ENCODE results near the gene LRRC7. TPM values are rescaled to one million over a fixed set of nuclear protein-coding genes. Genes with fewer than 3 reads are reported as not detected.

LRRC7 gene
- total RNA-seq, 1 donor from 2014 or later = 11.5 TPM

DNA sequence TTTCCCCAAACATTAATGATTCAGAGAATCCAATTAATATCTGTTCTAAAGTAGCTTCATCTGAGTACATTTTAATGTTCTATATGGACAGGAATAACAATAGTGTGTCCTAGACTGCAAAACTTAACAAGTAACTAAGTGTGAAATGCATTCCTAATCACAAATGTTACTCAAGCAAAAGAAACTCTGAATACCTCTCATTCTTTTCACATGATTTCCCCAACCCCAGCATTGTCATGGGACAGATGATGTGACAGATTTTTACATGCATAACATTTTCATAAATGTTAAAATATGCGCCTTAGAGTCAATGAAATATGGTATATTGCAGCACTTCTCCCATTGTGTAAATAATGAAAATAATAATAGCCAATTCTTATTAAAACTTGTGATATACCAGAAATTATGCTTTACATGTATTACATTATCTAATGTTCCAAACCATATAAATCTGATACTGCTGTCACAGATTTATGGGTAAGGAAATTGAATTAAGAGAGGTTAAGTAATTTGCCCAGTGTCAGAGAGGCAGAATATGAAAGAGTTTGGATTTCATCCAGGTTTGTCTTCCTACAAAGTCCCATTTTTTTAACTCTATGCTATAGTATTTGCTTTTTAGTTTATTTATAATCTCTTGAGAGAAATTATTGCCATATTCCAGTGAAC lies 269.4 kb downstream of the LRRC7 start:
- no peaks in the 10 kb centered on the region for H3K36me3 ChIP-seq (ENCODE audit: control insufficient read depth in 3 of 3, insufficient read depth in 3 of 3, low read length in 3 of 3)
- no peak overlapping the region for H3K27ac ChIP-seq (ENCODE audit: low read depth, low read length)
- H3K4me3 ChIP-seq (ENCODE audit: low read length in 3 of 3) = no peak overlapping the region
- H3K27me3 ChIP-seq (ENCODE audit: control insufficient read depth in 3 of 3, insufficient read depth in 3 of 3, low read length in 3 of 3) = no peaks in the 10 kb centered on the region
- H3K4me1 ChIP-seq (ENCODE audit: control insufficient read depth in 3 of 3, insufficient read depth in 3 of 3, low read length in 3 of 3) = no peaks in the 10 kb centered on the region
- no peak overlapping the region for H3K9ac ChIP-seq (ENCODE audit: low read depth in 1 of 3, low read length in 3 of 3)
- no peaks in the 10 kb centered on the region for H3K9me3 ChIP-seq (ENCODE audit: control insufficient read depth in 3 of 3, low read length in 3 of 3)

DNA sequence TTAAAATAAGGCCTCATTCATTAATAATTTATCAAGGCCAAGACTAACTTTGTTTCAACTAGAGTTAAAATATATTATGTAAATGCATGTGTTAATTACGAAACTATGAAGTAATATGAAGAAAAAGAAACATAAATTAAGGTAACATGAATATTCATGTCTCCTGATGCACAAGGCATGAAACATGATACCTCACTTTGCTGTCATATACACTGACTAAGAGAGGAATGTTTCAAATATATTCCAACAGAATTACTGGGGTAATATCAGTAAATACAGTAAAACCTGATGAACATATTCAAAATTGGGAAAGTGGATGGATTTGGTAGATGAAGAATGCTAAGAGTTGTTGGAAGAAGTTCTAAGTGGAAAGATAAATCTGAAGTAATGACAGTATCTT lies 274.6 kb downstream of the LRRC7 start:
- Histone ChIP-seq H3K4me1 (ENCODE audit: control insufficient read depth in 3 of 3, insufficient read depth in 3 of 3, low read length in 3 of 3) (no peaks in the 10 kb centered on the region), H3K9ac (ENCODE audit: low read depth in 1 of 3, low read length in 3 of 3) (no peak overlapping the region), H3K27ac (ENCODE audit: low read depth, low read length) (no peak overlapping the region), H3K4me3 (ENCODE audit: low read length in 3 of 3) (no peak overlapping the region), H3K36me3 (ENCODE audit: control insufficient read depth in 3 of 3, insufficient read depth in 3 of 3, low read length in 3 of 3) (no peaks in the 10 kb centered on the region), H3K9me3 (ENCODE audit: control insufficient read depth in 3 of 3, low read length in 3 of 3) (no peaks in the 10 kb centered on the region), H3K27me3 (ENCODE audit: control insufficient read depth in 3 of 3, insufficient read depth in 3 of 3, low read length in 3 of 3) (no peaks in the 10 kb centered on the region)

DNA sequence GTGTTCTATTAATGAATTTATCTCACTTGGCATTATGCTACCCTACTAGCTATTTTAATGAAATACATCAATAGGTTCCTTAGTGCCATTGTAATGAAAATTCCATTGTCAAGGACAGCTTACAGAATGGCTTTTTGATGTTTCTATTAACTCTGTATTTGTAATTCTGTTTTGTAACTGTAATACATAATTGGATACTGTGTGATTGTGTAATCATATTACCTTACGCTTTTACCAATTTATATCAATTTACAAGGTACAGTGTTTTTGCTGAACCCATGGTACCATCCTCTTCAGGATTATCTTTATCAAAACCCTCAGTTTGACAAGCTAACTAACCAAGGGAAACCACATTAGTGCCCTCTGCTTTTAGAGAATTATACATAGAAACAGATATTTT lies 277.9 kb downstream of the LRRC7 start:
- H3K9ac ChIP-seq (ENCODE audit: low read depth in 1 of 3, low read length in 3 of 3) = no peak overlapping the region
- no peaks in the 10 kb centered on the region for H3K27me3 ChIP-seq (ENCODE audit: control insufficient read depth in 3 of 3, insufficient read depth in 3 of 3, low read length in 3 of 3)
- no peaks in the 10 kb centered on the region for H3K9me3 ChIP-seq (ENCODE audit: control insufficient read depth in 3 of 3, low read length in 3 of 3)
- H3K4me3 ChIP-seq (ENCODE audit: low read length in 3 of 3) = no peak overlapping the region
- no peaks in the 10 kb centered on the region for H3K36me3 ChIP-seq (ENCODE audit: control insufficient read depth in 3 of 3, insufficient read depth in 3 of 3, low read length in 3 of 3)
- H3K27ac ChIP-seq (ENCODE audit: low read depth, low read length) = no peak overlapping the region
- no peaks in the 10 kb centered on the region for H3K4me1 ChIP-seq (ENCODE audit: control insufficient read depth in 3 of 3, insufficient read depth in 3 of 3, low read length in 3 of 3)

DNA sequence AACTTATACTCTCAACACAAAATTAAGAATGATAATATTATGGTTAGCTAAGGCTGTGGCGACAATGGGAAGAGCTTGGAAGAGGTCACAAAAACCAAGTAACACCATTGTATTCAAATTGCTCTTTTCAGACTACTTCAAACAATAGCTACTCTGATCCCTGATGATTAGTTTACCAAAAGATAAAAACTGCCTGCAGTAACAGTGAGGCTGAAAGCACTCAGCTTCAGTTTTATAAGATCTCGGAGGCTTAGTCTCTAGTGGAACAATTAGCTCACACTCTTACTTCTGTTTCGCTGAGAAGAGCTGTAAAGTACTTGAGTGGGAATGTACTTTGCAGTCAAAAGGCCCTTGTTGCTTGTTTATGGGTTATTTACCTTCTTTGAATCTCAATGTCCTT lies 278.5 kb downstream of the LRRC7 start:
- Histone ChIP-seq H3K36me3 (ENCODE audit: control insufficient read depth in 3 of 3, insufficient read depth in 3 of 3, low read length in 3 of 3) (no peaks in the 10 kb centered on the region), H3K4me1 (ENCODE audit: control insufficient read depth in 3 of 3, insufficient read depth in 3 of 3, low read length in 3 of 3) (no peaks in the 10 kb centered on the region), H3K9me3 (ENCODE audit: control insufficient read depth in 3 of 3, low read length in 3 of 3) (no peaks in the 10 kb centered on the region), H3K27ac (ENCODE audit: low read depth, low read length) (no peak overlapping the region), H3K4me3 (ENCODE audit: low read length in 3 of 3) (no peak overlapping the region), H3K9ac (ENCODE audit: low read depth in 1 of 3, low read length in 3 of 3) (no peak overlapping the region), H3K27me3 (ENCODE audit: control insufficient read depth in 3 of 3, insufficient read depth in 3 of 3, low read length in 3 of 3) (no peaks in the 10 kb centered on the region)

DNA sequence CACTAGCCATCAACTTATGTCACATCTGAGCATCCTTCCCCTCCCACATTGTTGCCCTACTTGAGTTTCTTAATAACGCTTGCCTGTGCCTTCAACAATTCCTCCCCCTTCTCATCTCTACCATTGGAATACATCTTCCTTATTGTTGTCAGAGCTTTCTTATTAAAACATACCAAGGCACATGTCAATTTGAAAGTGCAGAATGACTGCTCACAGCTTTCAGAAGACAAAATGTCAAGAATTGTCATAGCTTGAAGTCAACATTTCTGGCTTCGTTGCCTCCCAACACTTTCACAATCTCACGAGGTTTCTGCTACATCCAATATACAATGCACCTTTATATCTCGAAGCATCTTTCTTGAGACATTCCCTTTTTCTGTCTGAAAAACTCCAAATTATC lies 279.9 kb downstream of the LRRC7 start:
- H3K9me3 ChIP-seq (ENCODE audit: control insufficient read depth in 3 of 3, low read length in 3 of 3) = no peaks in the 10 kb centered on the region
- no peak overlapping the region for H3K9ac ChIP-seq (ENCODE audit: low read depth in 1 of 3, low read length in 3 of 3)
- no peaks in the 10 kb centered on the region for H3K4me1 ChIP-seq (ENCODE audit: control insufficient read depth in 3 of 3, insufficient read depth in 3 of 3, low read length in 3 of 3)
- H3K27me3 ChIP-seq (ENCODE audit: control insufficient read depth in 3 of 3, insufficient read depth in 3 of 3, low read length in 3 of 3) = no peaks in the 10 kb centered on the region
- no peak overlapping the region for H3K27ac ChIP-seq (ENCODE audit: low read depth, low read length)
- H3K36me3 ChIP-seq (ENCODE audit: control insufficient read depth in 3 of 3, insufficient read depth in 3 of 3, low read length in 3 of 3) = no peaks in the 10 kb centered on the region
- H3K4me3 ChIP-seq (ENCODE audit: low read length in 3 of 3) = no peak overlapping the region

DNA sequence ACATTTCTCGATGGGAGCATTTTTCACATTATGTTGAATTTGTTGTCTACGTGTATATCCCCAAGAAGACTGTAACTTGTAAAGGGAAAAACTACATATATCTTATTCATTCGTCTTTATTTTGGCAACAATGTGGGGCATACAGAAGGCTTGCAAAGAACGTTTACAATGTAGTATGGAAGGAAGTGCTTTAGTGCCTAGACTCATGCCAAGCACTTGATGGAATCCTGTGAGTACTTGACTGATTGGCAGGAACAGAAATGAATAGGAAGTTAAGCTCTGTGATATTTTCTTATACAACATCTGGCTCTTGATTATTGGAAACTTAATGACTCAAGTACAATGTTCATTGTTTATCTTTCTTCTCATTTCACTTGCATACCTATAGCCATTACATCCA lies 284.4 kb downstream of the LRRC7 start:
- no peaks in the 10 kb centered on the region for H3K36me3 ChIP-seq (ENCODE audit: control insufficient read depth in 3 of 3, insufficient read depth in 3 of 3, low read length in 3 of 3)
- no peaks in the 10 kb centered on the region for H3K9me3 ChIP-seq (ENCODE audit: control insufficient read depth in 3 of 3, low read length in 3 of 3)
- no peak overlapping the region for H3K27ac ChIP-seq (ENCODE audit: low read depth, low read length)
- no peak overlapping the region for H3K9ac ChIP-seq (ENCODE audit: low read depth in 1 of 3, low read length in 3 of 3)
- H3K27me3 ChIP-seq (ENCODE audit: control insufficient read depth in 3 of 3, insufficient read depth in 3 of 3, low read length in 3 of 3) = no peaks in the 10 kb centered on the region
- H3K4me3 ChIP-seq (ENCODE audit: low read length in 3 of 3) = no peak overlapping the region
- no peaks in the 10 kb centered on the region for H3K4me1 ChIP-seq (ENCODE audit: control insufficient read depth in 3 of 3, insufficient read depth in 3 of 3, low read length in 3 of 3)

DNA sequence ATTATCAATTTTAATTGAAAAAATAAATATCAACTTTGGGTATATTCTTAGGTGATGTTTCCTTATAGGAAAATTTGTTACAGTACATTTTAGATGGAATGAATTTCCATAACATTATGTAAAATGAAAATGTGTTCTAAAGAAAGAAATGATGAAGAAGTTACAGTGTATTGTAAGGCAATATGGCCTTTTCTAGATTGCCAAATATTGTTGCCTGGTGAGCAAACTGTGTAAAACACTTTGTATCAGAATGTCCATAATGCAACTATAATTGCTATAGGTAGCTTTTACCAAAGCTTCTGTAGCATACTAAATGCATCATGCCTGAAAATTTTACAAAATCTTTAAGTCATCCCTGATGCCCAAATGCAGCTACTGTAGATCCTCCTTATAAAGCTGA lies 285.0 kb downstream of the LRRC7 start:
- no peak overlapping the region for H3K4me3 ChIP-seq (ENCODE audit: low read length in 3 of 3)
- no peak overlapping the region for H3K27ac ChIP-seq (ENCODE audit: low read depth, low read length)
- no peak overlapping the region for H3K9ac ChIP-seq (ENCODE audit: low read depth in 1 of 3, low read length in 3 of 3)
- no peaks in the 10 kb centered on the region for H3K27me3 ChIP-seq (ENCODE audit: control insufficient read depth in 3 of 3, insufficient read depth in 3 of 3, low read length in 3 of 3)
- H3K36me3 ChIP-seq (ENCODE audit: control insufficient read depth in 3 of 3, insufficient read depth in 3 of 3, low read length in 3 of 3) = no peaks in the 10 kb centered on the region
- no peaks in the 10 kb centered on the region for H3K4me1 ChIP-seq (ENCODE audit: control insufficient read depth in 3 of 3, insufficient read depth in 3 of 3, low read length in 3 of 3)
- H3K9me3 ChIP-seq (ENCODE audit: control insufficient read depth in 3 of 3, low read length in 3 of 3) = no peaks in the 10 kb centered on the region

DNA sequence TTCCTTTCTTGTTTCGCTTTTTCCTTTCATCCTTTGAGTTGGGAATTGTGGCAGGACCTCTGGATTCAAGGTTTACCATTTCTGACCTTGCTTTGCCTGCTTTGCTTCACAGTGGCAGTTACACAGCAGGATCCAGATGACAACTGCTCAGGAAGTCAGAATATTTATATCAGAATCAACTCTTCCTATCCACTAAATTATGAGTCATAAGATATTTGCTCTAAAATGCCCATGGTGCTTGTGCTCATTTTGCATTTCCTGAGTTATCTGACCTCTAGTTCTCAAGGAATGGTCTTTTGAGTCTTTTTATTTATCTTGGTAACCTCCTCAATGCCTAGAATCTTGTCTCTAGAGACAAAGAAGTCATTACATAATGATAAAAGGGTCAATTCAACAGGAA lies 290.8 kb downstream of the LRRC7 start:
- H3K27ac ChIP-seq (ENCODE audit: low read depth, low read length) = no peak overlapping the region
- H3K9ac ChIP-seq (ENCODE audit: low read depth in 1 of 3, low read length in 3 of 3) = no peak overlapping the region
- no peaks in the 10 kb centered on the region for H3K27me3 ChIP-seq (ENCODE audit: control insufficient read depth in 3 of 3, insufficient read depth in 3 of 3, low read length in 3 of 3)
- no peak overlapping the region for H3K4me3 ChIP-seq (ENCODE audit: low read length in 3 of 3)
- no peaks in the 10 kb centered on the region for H3K4me1 ChIP-seq (ENCODE audit: control insufficient read depth in 3 of 3, insufficient read depth in 3 of 3, low read length in 3 of 3)
- H3K9me3 ChIP-seq (ENCODE audit: control insufficient read depth in 3 of 3, low read length in 3 of 3) = no peaks in the 10 kb centered on the region
- H3K36me3 ChIP-seq (ENCODE audit: control insufficient read depth in 3 of 3, insufficient read depth in 3 of 3, low read length in 3 of 3) = no peaks in the 10 kb centered on the region

DNA sequence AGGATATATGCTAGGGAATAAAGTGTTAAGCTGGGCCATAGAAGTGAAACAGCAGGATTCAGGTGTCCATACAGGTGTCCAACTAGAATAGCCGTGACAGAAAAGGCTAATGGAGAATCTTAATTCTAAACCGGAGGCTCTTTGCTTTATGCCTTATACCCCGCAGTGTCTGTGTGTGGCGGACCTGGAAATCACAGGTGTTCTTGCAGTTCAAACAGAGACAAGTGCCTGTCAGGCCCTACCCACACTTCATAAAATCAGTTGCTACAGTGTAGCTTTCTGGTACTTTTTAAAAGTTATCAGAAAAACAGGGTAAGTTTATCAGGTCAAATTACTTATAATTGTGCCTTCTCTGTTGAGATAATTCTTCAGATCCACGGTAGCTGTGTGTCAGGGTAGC lies 293.9 kb downstream of the LRRC7 start:
- Histone ChIP-seq H3K4me1 (ENCODE audit: control insufficient read depth in 3 of 3, insufficient read depth in 3 of 3, low read length in 3 of 3) (no peaks in the 10 kb centered on the region), H3K27me3 (ENCODE audit: control insufficient read depth in 3 of 3, insufficient read depth in 3 of 3, low read length in 3 of 3) (no peaks in the 10 kb centered on the region), H3K4me3 (ENCODE audit: low read length in 3 of 3) (no peak overlapping the region), H3K36me3 (ENCODE audit: control insufficient read depth in 3 of 3, insufficient read depth in 3 of 3, low read length in 3 of 3) (no peaks in the 10 kb centered on the region), H3K9me3 (ENCODE audit: control insufficient read depth in 3 of 3, low read length in 3 of 3) (no peaks in the 10 kb centered on the region), H3K9ac (ENCODE audit: low read depth in 1 of 3, low read length in 3 of 3) (no peak overlapping the region), H3K27ac (ENCODE audit: low read depth, low read length) (no peak overlapping the region)

DNA sequence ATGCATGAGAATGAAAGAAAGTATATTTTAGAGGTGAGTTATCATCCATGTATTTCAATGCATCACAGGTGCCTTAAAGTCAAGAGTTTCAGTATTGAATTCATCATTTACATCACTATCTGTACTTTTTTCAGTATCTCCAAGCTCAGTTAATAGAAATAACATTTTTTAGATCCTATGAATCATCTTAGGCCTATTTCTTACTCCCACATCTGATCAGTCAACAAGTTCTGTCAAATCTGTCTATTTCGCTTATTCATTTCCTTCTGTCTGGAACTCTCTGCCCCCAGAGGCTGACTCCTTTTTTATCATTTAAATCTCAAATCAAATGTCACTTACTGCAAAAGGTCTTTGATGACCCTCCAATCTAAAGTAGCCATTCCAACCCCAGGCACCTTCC lies 295.2 kb downstream of the LRRC7 start:
- Histone ChIP-seq H3K9me3 (ENCODE audit: control insufficient read depth in 3 of 3, low read length in 3 of 3) (no peaks in the 10 kb centered on the region), H3K4me1 (ENCODE audit: control insufficient read depth in 3 of 3, insufficient read depth in 3 of 3, low read length in 3 of 3) (no peaks in the 10 kb centered on the region), H3K4me3 (ENCODE audit: low read length in 3 of 3) (no peak overlapping the region), H3K36me3 (ENCODE audit: control insufficient read depth in 3 of 3, insufficient read depth in 3 of 3, low read length in 3 of 3) (no peaks in the 10 kb centered on the region), H3K9ac (ENCODE audit: low read depth in 1 of 3, low read length in 3 of 3) (no peak overlapping the region), H3K27me3 (ENCODE audit: control insufficient read depth in 3 of 3, insufficient read depth in 3 of 3, low read length in 3 of 3) (no peaks in the 10 kb centered on the region), H3K27ac (ENCODE audit: low read depth, low read length) (no peak overlapping the region)

DNA sequence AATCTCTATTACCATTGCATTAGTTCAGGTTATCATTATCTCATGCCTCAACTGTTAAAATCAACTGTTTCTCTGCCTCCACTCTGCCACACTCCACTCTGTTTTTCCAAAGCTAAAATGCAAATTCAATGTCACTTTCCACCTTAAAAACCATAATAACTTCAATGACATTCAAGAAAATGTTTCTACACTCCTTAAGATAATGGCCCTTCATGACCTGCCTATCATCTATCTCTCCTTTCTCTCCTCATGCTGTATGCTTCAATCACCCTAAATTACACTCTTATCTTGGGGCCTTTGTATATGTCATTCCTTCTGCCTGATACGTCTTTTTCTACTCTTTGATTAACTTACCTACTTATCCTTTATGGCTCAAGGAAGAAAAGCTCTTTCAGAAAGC lies 296.0 kb downstream of the LRRC7 start:
- no peak overlapping the region for H3K9ac ChIP-seq (ENCODE audit: low read depth in 1 of 3, low read length in 3 of 3)
- H3K36me3 ChIP-seq (ENCODE audit: control insufficient read depth in 3 of 3, insufficient read depth in 3 of 3, low read length in 3 of 3) = no peaks in the 10 kb centered on the region
- no peaks in the 10 kb centered on the region for H3K27me3 ChIP-seq (ENCODE audit: control insufficient read depth in 3 of 3, insufficient read depth in 3 of 3, low read length in 3 of 3)
- no peak overlapping the region for H3K4me3 ChIP-seq (ENCODE audit: low read length in 3 of 3)
- H3K9me3 ChIP-seq (ENCODE audit: control insufficient read depth in 3 of 3, low read length in 3 of 3) = no peaks in the 10 kb centered on the region
- no peak overlapping the region for H3K27ac ChIP-seq (ENCODE audit: low read depth, low read length)
- no peaks in the 10 kb centered on the region for H3K4me1 ChIP-seq (ENCODE audit: control insufficient read depth in 3 of 3, insufficient read depth in 3 of 3, low read length in 3 of 3)
